ENCODE measurements around the gene NDUFS6. TPM values are rescaled to one million over a fixed set of nuclear protein-coding genes. Genes with fewer than 3 reads are reported as not detected.
A peak's percentile ranks its signal among the peaks of the same experiment; 100 is the strongest.

Gene NDUFS6
- total RNA-seq, 1 donor, result 30.9 TPM

DNA sequence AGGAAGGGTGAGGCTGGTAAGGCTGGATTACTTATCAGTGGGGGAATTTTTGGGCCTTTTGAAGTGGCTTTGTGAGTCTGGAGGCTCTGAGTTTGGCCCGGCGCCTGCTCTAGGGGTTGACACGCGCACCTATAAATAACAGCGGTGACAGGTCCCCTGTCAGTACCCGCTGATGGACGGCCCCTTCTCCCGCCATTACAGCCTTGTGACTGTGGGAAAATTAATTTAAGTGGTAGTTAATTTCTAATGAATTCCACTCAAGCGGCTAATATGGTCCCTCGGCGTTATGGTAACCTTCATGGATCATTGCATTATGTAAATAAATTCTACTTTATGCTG is 18.0 kb upstream of the NDUFS6 start:
- no peak overlapping the region for H3K4me3 ChIP-seq (ENCODE audit: low read depth, low read length)
- TF ChIP-seq, protein P1, sequence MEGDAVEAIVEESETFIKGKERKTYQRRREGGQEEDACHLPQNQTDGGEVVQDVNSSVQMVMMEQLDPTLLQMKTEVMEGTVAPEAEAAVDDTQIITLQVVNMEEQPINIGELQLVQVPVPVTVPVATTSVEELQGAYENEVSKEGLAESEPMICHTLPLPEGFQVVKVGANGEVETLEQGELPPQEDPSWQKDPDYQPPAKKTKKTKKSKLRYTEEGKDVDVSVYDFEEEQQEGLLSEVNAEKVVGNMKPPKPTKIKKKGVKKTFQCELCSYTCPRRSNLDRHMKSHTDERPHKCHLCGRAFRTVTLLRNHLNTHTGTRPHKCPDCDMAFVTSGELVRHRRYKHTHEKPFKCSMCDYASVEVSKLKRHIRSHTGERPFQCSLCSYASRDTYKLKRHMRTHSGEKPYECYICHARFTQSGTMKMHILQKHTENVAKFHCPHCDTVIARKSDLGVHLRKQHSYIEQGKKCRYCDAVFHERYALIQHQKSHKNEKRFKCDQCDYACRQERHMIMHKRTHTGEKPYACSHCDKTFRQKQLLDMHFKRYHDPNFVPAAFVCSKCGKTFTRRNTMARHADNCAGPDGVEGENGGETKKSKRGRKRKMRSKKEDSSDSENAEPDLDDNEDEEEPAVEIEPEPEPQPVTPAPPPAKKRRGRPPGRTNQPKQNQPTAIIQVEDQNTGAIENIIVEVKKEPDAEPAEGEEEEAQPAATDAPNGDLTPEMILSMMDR (IDR thresholded peaks at IDR 0.05; ENCODE audit: insufficient read depth, low read length), result no peak
- DNase-seq (ENCODE audit: low read depth), result peak; percentile 18

DNA sequence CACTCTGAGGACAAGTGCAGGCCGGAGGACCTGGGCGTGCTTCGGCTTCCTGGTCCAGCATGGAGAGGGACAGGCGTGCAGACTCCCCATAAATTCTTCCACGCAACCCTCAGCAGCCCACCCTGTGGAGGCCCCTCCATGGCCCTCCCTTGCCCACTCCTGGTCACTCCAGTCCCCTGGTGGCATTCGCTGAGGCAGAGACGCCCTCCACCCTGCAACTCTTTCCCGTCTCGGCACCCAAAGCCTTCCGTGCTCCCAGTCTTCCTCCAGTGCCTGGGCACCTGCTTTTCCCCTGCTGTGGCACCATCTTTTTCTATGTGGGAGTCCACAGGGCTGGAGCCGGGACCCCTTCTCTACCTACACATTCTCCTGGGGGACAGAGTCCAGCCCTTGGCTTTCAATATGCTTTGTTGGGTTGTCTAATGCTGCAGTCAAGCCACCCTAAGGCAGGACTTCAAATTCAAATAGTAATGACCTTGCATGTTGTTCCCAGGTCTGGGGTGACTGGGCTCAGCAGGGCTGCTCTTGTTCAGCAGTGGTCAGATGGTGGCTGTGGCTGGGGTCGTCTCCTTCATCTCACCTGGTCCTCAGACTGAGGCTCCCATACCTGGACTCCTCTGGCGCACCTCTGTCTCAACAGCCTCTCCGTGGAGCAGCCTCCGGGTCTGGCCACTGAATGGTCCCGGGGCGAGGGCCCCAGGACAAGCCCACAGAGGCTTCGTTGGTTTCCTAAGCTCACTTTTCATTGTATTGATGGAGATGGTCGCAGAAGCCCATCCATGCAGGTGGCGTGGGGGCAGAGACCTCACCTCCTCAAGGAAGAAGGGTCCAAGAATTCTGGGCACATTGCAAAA is 16.8 kb upstream of the NDUFS6 start:
- DNase-seq (ENCODE audit: low read depth), result no peak
- no peak overlapping the region for H3K4me3 ChIP-seq (ENCODE audit: low read depth, low read length)
- TF ChIP-seq, protein P1 (IDR thresholded peaks at IDR 0.05; ENCODE audit: insufficient read depth, low read length), result no peak

DNA sequence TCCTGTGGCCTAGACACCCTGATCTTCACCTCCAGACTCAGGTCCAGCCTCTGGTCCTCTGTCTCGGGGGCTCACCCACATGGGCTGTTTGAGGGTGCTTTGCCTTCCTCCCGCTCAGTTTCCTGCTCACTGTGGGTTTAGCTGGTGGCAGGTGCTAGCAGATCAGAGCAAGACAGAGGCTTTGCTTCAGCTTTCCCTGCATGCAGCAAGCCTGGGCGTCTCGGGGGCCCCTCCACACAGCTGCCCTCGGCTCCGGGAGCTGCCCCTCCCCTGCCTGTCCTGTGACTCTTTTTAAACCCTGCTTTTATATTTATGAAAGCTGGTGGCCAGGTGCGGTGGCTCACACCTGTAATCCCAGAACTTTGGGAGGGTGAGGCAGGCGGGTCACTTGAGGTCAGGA is 16.1 kb upstream of the NDUFS6 start:
- no peak overlapping the region for H3K4me3 ChIP-seq (ENCODE audit: low read depth, low read length)
- no peak for DNase-seq (ENCODE audit: low read depth)
- TF ChIP-seq, protein P1 (IDR thresholded peaks at IDR 0.05; ENCODE audit: insufficient read depth, low read length), result no peak

DNA sequence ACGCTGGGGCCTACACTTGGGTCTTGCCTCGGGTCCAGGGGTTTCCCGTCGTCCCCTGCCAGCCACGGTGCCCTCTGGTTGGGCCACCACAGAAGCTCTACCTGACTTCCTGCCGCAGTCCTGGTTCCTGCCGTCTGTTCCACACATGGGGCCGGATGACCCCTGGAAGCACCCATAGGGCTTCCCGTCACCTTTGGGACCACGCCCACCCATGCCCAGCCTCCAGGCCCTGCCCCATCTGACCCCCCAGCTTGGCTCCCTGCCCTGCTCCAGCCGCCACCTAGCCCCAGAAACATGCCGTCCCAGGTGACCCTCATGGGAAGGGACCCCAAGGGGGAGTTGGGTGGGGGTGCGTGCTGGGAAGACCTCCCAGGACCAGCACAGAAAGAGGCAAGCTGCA is 15.2 kb upstream of the NDUFS6 start:
- no peak overlapping the region for H3K4me3 ChIP-seq (ENCODE audit: low read depth, low read length)
- TF ChIP-seq, protein P1 (IDR thresholded peaks at IDR 0.05; ENCODE audit: insufficient read depth, low read length), result no peak
- DNase-seq (ENCODE audit: low read depth), result no peak

DNA sequence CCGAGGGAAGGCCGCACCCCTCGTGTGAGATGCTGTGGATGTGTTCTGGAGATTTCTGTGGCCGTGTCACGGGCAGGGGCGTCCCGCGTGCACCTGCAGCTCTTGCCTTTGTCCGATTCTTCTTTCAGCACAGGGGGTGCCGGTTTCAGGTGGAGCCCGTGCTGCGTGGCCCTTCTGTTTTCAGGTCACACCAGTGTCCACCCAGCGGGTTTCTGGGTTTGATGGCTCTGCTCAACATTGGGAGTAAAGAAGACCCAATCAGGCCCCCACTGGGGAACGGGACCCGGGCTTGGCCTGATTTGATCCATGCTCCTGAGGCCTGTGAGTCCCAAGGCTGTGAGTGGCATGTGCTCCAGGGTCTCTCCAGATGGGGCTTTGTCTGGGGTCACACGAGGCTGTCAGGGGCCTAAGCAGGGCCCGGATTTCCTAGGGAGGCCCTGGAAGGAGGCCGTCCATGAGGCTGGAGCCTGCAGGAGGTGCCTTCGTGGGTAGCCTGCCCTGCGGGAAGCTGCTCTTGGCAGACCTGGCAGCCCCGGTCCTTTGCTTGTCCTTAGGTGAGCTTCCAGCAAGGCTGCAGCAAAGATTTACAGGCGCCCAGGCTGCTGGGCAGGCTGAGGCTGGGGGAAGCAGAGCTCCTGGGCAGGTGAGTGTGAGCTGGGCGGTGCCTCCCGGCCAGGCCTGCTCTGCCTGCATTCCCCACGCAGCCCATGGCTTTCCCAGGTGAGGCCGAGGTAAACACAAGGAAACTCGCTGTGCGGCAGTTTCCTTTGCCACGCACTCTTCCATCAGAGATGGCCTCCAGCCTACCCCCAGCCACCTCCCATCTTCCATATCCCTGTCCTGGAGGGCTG is 14.4 kb upstream of the NDUFS6 start:
- no peak overlapping the region for H3K4me3 ChIP-seq (ENCODE audit: low read depth, low read length)
- DNase-seq (ENCODE audit: low read depth), result no peak
- TF ChIP-seq, protein P1 (IDR thresholded peaks at IDR 0.05; ENCODE audit: insufficient read depth, low read length), result no peak

DNA sequence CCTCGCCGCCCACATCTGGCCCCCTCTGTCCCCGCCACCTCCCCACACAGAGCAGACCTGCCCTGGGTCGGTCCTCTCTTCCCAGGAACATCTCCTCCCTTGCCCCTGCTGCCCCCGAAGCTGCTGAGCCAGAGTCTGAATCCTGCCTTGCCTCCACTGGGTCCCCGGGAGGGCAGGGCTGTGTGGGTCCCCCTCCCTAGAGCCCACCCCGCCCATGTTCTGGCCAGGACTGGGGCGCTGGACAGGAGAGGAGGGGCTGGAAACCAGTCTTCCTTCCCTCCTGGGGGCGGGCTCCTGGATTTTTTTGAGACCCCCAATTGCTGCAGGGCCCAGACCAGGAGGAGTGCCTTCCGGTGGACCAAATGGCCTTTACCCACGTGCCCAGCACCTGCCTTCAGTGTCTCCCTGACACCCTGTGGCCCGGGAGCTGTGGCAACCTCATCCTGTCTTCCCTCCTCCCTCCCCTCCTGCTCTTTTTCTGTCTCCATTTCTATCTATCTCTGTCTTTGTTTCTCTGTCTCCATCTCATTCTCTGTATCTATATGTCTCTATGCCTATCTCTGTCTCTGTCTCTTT is 13.6 kb upstream of the NDUFS6 start:
- no peak for DNase-seq (ENCODE audit: low read depth)
- H3K4me3 ChIP-seq (ENCODE audit: low read depth, low read length), result no peak overlapping the region
- TF ChIP-seq, protein P1 (IDR thresholded peaks at IDR 0.05; ENCODE audit: insufficient read depth, low read length), result no peak
